ENCODE measurements around the gene PTCH2.

GRCh38 chr1:44775930-44776729, 66.9 kb downstream of the PTCH2 start:
- no peak for TF ChIP-seq POLR2A (IDR thresholded peaks at IDR 0.05; ENCODE audit: low read depth, low read length)
- TF ChIP-seq POLR2AphosphoS5 (IDR thresholded peaks at IDR 0.05; ENCODE audit: low read depth, low read length): no peak
- no peak; the same call in 1 of the 2 replicates for TF ChIP-seq TAF1 (IDR thresholded peaks at IDR 0.05; ENCODE audit: borderline replicate concordance, low read depth, low read length)

Measured in GM12892 (cell line).